T47D (cell line): Measurements from ENCODE around the gene CPAMD8.

ENCODE experiments used
- DNase-seq, 2 experiments: peaks; one replicate each; pipeline versions ENCODE4 v3.0.0 to v3.0.0-alpha.2; 2011 to 2012; ENCODE audit warnings: low read depth in 1 of 2, low spot score in 1 of 2
- JUND ChIP-seq: IDR thresholded peaks from 2 replicates; pipeline ENCODE4 v1.6.1; 2012; ENCODE audit warnings: low read depth
- in situ Hi-C: cut with HindIII; loops from 2 replicates; pipeline ENCODE4 v1.10.0; 2016; ENCODE audit warnings: low sequenced_read_pairs, low pct_unique_long_range_greater_than_20kb

Gene CPAMD8

DNA sequence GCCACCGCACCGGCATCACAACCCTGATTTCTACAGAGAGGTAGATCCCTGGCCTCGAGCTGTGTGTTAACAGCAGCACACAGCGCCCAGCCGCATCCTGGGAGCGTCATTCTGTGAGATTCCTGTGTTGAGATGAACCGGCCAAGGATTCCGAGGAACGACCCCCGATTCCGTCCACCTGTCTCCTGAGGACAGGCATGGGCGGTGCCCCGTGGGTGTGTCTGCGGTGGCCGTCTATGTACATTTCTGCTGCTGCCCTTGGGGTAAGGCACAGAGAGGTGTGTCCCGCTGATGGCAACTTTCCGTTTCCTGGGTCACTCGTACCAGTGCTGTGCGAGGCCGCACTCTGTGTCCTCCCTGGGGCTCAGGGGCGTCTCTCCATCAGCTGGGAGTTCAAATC, 153.9 kb downstream of the CPAMD8 start:
- no peak for DNase-seq
- in situ Hi-C loops, result no loop called here
- no peak for TF ChIP-seq JUND

DNA sequence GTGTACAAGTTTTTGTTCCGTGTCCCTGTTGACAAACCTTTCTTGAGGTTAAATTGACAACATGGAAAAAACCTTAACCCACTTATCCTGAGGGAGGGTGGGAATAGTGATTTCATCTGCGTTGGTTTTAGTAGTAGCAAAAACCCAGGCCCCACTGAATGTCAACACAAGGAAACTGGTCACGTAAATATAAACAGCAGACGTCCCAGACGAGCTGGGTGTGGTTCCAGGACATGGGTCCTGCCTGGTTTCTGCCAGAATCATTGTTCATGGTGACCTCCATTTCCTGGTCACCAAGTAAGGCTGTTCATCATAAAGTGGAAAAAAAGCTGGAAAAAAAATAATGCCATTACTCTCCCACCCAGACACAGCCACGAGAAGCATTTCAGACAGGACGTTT, 154.7 kb downstream of the CPAMD8 start:
- no peak for TF ChIP-seq JUND
- no peak for DNase-seq
- in situ Hi-C loops, result no loop called here

DNA sequence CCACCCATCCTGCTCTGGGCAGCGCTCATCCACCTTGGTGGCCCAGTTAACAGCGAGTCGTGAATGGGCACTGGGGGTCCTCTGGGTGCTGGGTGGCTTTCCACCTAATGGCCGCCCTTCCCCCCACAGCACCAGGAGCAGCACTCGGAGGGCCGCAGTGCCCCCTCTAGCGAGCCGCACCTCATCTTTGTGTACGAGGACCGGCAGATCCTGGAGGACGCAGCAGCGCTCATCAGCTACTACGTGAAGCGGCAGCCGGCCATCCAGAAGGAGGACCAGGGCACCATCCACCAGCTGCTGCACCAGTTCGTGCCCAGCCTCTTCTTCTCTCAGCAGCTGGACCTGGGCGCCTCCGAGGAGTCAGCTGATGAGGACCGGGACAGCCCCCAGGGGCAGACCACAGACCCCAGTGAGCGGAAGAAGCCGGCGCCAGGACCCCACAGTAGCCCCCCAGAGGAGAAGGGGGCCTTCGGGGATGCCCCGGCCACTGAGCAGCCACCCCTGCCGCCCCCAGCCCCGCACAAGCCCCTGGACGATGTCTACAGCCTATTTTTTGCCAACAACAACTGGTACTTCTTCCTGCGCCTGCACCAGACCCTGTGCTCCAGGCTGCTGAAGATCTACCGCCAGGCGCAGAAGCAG, 157.2 kb downstream of the CPAMD8 start:
- no peak for TF ChIP-seq JUND
- in situ Hi-C loops, result no loop called here
- DNase-seq, result no peak

DNA sequence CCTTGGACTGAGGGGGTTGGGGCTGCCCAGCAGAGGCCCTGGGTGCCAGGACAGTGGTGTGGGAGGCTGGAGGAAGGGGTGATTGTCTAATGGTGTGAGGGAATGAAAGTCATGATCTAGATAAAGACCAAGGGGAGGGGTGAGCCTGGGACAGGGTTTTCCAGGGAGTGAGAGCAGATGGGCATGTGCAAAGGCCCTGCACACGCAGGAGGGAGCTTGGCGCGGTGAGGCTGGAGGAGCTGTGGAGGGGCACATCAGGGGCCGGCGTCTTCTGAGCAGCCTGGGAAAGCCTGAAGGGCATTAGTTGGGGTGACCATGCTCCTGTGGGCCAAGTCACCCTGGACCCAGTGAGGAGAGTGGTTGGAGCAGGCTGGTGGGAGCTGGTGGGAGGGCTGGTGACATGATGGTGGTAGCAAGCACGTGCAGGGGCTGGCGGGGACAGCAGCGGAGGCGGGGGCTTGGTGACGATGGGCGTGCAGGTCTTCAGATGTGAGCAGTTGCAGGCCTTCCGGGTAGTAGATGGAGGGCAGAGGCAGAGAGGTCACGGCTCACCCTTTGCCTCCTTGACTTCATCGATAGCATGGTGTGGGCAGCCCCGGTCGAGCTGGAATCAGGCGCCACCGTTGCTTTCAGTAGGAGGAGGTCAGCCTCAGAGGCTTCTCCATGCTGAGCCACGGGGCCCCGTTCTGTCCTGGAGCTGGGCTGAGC, 158.0 kb downstream of the CPAMD8 start:
- TF ChIP-seq JUND, result no peak
- in situ Hi-C loops, result no loop called here
- no peak for DNase-seq

DNA sequence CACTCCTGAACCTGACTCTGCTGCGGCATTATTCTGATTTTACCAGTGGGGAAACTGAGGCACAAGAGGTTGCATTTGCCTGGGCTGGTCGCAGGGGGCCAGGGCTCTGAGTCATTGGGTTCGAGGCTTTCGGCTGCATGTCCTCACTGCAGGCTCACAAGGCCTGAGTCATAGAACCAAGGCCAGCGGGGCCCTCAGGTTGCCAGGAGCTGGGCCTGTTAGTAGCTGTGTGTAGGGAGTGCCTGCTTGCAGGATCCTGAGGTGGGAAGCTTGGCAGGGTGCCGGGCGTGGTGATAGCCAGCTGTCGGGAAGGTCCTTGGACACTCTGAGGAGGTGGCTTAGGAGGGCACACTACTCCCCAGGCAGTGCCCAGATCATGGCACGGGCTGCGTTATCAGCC, 159.4 kb downstream of the CPAMD8 start:
- DNase-seq, result no peak
- in situ Hi-C loops, result no loop called here
- TF ChIP-seq JUND, result no peak

DNA sequence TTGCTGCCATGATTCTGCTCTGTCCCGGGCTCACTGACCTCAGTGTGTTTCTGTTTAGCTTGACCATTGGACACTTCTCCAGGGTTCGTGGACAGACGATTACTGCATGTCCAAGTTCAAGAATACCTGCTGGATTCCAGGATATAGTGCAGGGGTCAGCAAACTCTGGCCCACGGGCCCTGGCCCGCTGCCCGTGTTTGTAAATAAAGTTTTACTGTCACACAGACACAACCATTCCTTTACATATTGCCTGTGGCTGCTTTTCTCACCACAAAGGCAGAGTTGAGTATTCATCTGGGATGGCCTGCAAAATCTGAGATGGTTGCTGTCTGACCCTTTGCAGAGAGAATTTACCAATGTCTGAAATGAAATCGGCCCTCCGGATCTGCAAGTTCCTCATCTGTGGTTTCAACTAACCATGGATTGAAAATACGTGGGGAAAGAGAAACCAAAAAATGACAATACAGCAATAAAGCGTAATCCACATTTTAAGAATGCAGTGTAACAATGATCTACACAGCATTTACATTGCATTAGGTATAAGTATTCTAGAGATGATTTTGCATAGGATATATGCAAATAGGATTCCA, 163.7 kb downstream of the CPAMD8 start:
- in situ Hi-C loops, result no loop called here
- no peak for TF ChIP-seq JUND
- no peak for DNase-seq

DNA sequence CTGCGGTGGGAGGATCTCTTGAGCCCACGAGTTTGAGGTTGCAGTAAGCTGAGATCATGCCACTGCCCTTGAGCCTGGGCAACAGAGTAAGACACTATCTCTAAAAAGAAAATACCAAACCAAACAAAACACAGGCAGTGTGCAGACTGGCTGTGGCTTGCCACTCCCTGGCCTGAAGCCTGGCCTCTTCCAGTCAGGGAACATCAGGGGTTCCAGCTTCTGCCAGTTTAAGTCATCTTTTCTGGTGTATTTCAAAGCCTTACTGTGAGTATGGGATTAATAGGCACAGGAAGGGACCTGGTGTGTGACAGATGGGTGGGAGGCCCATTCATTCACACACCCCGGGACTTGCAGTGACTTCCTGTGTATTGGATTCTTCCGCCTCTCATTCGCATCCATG, 164.8 kb downstream of the CPAMD8 start:
- DNase-seq, result no peak
- in situ Hi-C loops, result no loop called here
- no peak for TF ChIP-seq JUND

DNA sequence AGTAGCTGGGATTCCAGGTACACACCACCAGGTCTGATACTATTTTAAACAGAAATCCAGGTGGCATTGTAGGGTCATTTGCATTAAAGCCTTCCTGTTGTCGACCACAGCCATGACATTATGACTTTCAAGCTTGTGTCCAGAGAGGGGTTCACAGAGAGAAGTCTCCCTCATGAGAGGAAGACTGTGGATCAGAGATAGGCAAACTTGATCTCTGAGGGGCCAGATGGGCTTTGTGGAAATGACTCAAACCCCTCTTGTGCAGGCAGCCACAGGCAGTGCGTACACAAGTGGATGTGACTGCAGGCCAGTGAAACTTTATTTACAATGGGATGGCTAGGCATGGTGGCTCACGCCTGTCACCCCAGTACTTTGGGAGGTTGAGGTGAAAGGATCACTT, 165.6 kb downstream of the CPAMD8 start:
- in situ Hi-C loops, result no loop called here
- no peak for DNase-seq
- no peak for TF ChIP-seq JUND

DNA sequence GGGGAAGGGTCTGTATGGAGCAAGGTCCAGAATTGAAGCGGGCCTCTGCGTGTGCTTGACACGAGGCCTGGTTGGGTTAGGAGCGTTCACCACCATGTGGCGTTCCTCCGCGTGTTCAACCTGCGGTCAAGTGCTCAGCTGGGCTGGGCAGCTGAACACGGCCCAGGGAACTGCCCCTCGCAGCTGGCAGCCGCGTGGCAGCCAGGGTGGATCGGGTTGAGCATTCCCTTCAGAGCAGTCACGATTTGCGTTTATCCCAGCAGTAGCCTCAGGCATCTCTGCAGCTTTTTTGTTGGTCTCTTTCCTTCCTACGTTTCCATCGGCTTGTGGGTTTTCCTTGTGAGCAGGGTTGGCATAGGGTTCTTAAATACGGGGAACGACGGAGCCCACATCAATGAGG, 166.5 kb downstream of the CPAMD8 start:
- TF ChIP-seq JUND, result no peak
- no peak for DNase-seq

DNA sequence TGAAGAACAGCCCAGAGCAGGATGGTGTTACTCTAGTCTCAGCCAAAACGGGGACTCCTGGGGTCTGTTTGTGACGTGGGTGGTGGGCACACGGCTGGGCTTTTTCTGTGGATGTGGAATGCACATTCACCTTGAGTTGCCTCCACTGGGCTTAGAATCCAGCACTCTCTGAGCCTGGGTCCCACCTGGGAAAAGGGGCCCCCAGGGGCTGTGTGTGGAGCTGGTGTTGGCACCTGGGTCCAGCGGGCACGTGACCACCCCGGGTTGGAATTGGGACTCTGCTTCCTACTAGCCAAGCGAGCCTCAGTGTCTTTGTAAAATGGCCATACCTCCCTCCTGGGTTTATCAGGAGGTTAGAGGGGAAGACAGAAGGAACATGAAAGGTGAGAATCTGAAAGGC, 167.0 kb downstream of the CPAMD8 start:
- in situ Hi-C loops, result no loop called here
- TF ChIP-seq JUND, result no peak
- DNase-seq, result no peak

More for the DNA sequence above, 166.5 kb downstream of the CPAMD8 start:
- in situ Hi-C loops, result no loop called here

DNA sequence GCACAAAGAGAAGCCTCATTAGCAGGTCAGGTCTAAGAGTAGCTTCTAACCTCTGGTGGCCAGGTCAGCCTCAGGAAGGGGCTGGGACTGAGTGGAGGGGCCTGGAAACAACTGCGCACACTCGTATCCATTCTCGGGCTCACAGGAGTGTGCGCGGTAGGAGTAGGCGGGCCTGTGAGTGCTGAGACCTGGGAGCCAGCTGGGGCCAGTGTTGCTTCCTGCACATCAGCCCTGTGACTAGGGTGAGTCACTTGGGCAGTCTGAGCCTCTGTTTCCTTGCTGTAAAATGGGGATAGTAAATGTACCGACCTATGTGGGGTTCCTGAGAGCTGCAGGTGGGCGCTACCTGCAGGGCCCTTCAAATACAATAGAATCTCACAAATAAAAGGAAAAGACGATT, 170.5 kb downstream of the CPAMD8 start:
- in situ Hi-C loops, result no loop called here
- no peak for DNase-seq
- TF ChIP-seq JUND, result no peak

DNA sequence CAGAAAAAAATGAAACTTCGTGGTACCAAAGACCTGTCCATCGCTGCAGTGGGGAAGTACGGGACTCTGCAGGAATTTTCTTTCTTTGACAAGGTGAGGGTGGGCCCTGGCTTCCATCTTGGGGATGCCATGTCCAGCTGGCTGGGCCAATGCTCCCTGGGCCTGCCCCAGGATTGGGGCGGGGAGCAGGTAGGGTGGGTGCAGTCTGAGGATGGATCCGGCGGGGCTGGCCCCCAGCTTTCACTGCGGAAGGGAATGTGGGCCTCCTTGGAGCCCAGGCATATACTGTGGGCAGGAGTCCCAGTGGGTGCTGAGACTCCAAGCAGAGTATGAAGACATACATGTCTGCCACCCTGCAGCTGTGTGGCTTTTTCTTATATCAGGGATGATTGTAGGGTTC, 173.5 kb downstream of the CPAMD8 start:
- in situ Hi-C loops, result no loop called here
- no peak for TF ChIP-seq JUND
- DNase-seq, result no peak

DNA sequence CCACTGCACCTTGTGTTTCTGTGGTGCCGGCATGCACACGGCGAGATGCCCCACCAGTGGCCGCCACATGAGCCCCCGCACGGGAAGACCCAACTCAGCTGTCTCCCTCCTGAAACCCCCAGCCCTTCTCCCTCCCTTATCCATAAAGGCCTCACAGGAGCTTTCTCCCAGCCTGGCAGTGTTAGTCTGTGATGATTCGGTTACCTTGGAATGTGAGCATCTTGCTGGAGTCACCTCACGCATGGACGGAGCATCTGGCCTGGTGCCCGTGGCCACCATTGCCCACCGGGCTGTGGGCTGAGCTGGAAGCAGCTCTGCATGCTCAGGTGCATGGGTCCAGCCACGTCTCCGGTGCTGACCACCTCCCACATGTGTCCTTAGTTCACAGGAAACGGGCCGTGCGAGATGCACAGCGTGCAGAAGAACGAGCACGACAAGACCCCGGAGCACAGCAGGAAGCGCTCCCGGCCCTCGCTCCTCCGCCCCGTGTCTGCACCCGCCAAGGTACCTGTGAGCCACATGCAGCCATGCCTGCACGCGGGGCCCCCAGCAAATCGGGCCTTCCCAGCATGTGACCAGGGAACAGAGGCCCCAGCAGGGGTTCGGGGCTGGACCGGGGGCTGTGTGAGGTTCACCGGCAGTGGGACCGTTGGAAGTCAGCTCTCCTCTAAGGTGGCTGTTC, 175.4 kb downstream of the CPAMD8 start:
- TF ChIP-seq JUND, result no peak
- in situ Hi-C loops, result no loop called here
- no peak for DNase-seq
